Panc1 (cell line): ENCODE data around the gene HOXA2. TPM values are rescaled to one million over a fixed set of nuclear protein-coding genes. Genes with fewer than 3 reads are reported as not detected.

ENCODE experiments used
- ATAC-seq: fragments of 200-7000 bp; cut with Tn5 transposase; 2 replicates; pipeline ENCODE4 v1.9.1; 2020; ENCODE audit warnings: mild to moderate bottlenecking, moderate library complexity
- BruUV-seq: library from RNA; stranded (reverse); fragments of 400-500 nt; replicated peaks from 2 replicates; lab custom pipeline; 2021; lab: Mats Ljungman, UMichigan
- CTCF ChIA-PET: fragments of 300-600 bp; sonication (Branson Sonifier 250); formaldehyde crosslinking; loops from one replicate; lab custom pipeline; 2022; ENCODE audit warnings: antibody characterized with exemption; lab: Charles Lee
- POLR2A ChIA-PET: fragments of 300-600 bp; sonication (Branson Sonifier 250); formaldehyde crosslinking; loops from one replicate; lab custom pipeline; 2022; ENCODE audit warnings: antibody characterized with exemption; lab: Charles Lee
- DNase-seq: peaks from one replicate; pipeline ENCODE4 v3.0.0-alpha.2; 2010; ENCODE audit warnings: low read depth, low spot score
- H3K27ac ChIP-seq: 2 replicates; pipeline ENCODE4 v1.5.1; 2011; ENCODE audit warnings: mild to moderate bottlenecking, low read length, inconsistent platforms
- H3K27me3 ChIP-seq: fragments of 200-500 bp; sonication (Bioruptor generic); 2 replicates; pipeline ENCODE4 v1.6.0; 2014; ENCODE audit warnings: low read length, inconsistent platforms; ENCODE audit not compliant: control insufficient read depth, insufficient read depth
- H3K36me3 ChIP-seq: fragments of 200-500 bp; sonication (Bioruptor generic); 2 replicates; pipeline ENCODE4 v1.5.1; 2014; ENCODE audit warnings: inconsistent platforms, mild to moderate bottlenecking, low read length, moderate library complexity; ENCODE audit not compliant: control insufficient read depth, insufficient read depth
- H3K4me1 ChIP-seq: 2 replicates; pipeline ENCODE4 v1.5.1; 2011; ENCODE audit warnings: inconsistent platforms, mild to moderate bottlenecking, low read length, moderate library complexity; ENCODE audit not compliant: control insufficient read depth, insufficient read depth
- H3K4me3 ChIP-seq, 2 experiments: 2 replicates each; pipeline ENCODE4 v1.5.1; 2011 to 2012; ENCODE audit warnings: low read depth in 2 of 2, low read length in 2 of 2, mild to moderate bottlenecking in 2 of 2, inconsistent platforms in 1 of 2, moderate library complexity in 1 of 2
- H3K9me3 ChIP-seq: fragments of 200-500 bp; sonication (Bioruptor generic); 2 replicates; pipeline ENCODE4 v1.5.1; 2014; ENCODE audit warnings: low read depth, mild to moderate bottlenecking, inconsistent platforms, low read length, moderate library complexity; ENCODE audit not compliant: control insufficient read depth, insufficient read depth
- CTCF ChIP-seq: fragments of 450-650 bp; IDR thresholded peaks from 2 replicates; pipeline ENCODE4 v1.5.1; 2017; ENCODE audit warnings: mild to moderate bottlenecking
- POLR2AphosphoS5 ChIP-seq: IDR thresholded peaks from 2 replicates; pipeline ENCODE4 v1.6.1; 2012; ENCODE audit warnings: mild to moderate bottlenecking, low read depth, low read length, moderate library complexity
- REST ChIP-seq, 2 experiments: IDR thresholded peaks; 2 replicates each; pipeline ENCODE4 v1.6.1; 2011 to 2012; ENCODE audit warnings: low read depth in 2 of 2, control low read depth in 1 of 2, low read length in 1 of 2, mild to moderate bottlenecking in 1 of 2, moderate library complexity in 1 of 2; ENCODE audit not compliant: insufficient read depth in 1 of 2
- SIN3A ChIP-seq: IDR thresholded peaks from 2 replicates; pipeline ENCODE4 v1.6.1; 2012; ENCODE audit warnings: low read depth, mild to moderate bottlenecking, low read length, moderate library complexity, borderline replicate concordance; ENCODE audit not compliant: insufficient read depth
- TCF7L2 ChIP-seq: IDR thresholded peaks from 2 replicates; pipeline ENCODE4 v1.6.1; 2011; ENCODE audit warnings: mild to moderate bottlenecking, low read depth, low read length, inconsistent platforms
- in situ Hi-C: cut with HindIII; loops from 2 replicates; pipeline ENCODE4 v1.10.0; 2016; ENCODE audit warnings: low sequenced_read_pairs, low pct_unique_long_range_greater_than_20kb
- intact Hi-C: fragments of 100-400 bp; cut with micrococcal nuclease; formaldehyde crosslinking; loops from one replicate; pipeline ENCODE4 v1.10.0; 2022; ENCODE audit not compliant: unreplicated experiment
- total RNA-seq: library from RNA; stranded (reverse); gene quantifications from one replicate; pipeline ENCODE4 v1.2.1, GENCODE V29; 2021; ENCODE audit not compliant: unreplicated experiment

HOXA2 gene
- total RNA-seq, 1 experiment from 2014 or later: 2.9 TPM

GRCh38 chr7:27064159-27064558 lies 38.3 kb downstream of the HOXA2 start:
- Histone ChIP-seq H3K27ac (peak overlapping the region; percentile 32; the same call in 1 of the 2 replicates), H3K9me3 (no peaks in the 10 kb centered on the region), H3K4me1 (peaks cover 18% of the 10 kb centered on the region), H3K4me3 (no peak overlapping the region), H3K27me3 (no peaks in the 10 kb centered on the region), H3K36me3 (no peaks in the 10 kb centered on the region)
- intact Hi-C loops (no loop called here), in situ Hi-C loops (no loop called here)
- no TSS peak for BruUV-seq
- TF ChIP-seq TCF7L2 (no peak), REST (IDR thresholded peaks at IDR 0.05; ENCODE audit: insufficient read depth in 1 of 2, low read depth in 2 of 2, low read length in 1 of 2) (no peak), CTCF (no peak), SIN3A (no peak), POLR2AphosphoS5 (no peak)
- CTCF ChIA-PET: interaction anchor here (0.7 kb wide), 2 partner anchors 31 to 35 kb away, joined by 3 to 6 read pairs; no protein-coding TSS in a partner anchor
- DNase-seq (no peak), ATAC-seq (no peak)
- POLR2A ChIA-PET: interaction anchor here (0.6 kb wide), 1 partner anchor 23 kb away, joined by 4 read pairs; no protein-coding TSS in a partner anchor

DNA sequence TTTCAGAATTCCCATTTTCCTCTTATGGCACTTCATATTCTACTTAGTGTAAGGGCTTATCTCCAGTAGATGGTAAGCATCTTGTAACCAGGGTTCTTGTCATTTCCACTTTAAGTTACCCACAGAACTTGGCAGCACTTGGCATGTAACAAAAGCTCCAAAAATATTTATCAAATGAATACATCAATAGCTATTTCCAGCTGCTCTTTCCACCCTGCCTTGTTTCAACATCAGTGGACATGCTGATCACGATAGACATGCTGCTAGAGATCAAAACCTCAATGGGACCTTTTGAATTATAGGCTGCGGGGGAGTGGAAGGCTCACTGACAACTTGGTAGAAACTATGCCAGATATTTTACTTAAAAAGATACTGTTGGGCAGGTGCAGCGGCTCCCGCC lies 39.5 kb downstream of the HOXA2 start:
- H3K27me3 ChIP-seq: no peaks in the 10 kb centered on the region
- ATAC-seq: no peak
- no peaks in the 10 kb centered on the region for H3K36me3 ChIP-seq
- no TSS peak for BruUV-seq
- peaks cover 18% of the 10 kb centered on the region for H3K4me1 ChIP-seq
- ChIA-PET POLR2A (no interaction called here), CTCF (no interaction called here)
- H3K4me3 ChIP-seq: no peak overlapping the region
- no peak overlapping the region for H3K27ac ChIP-seq
- no peak for DNase-seq
- intact Hi-C loops (no loop called here), in situ Hi-C loops (no loop called here)
- H3K9me3 ChIP-seq: no peaks in the 10 kb centered on the region
- TF ChIP-seq CTCF (no peak), REST (IDR thresholded peaks at IDR 0.05; ENCODE audit: insufficient read depth in 1 of 2, low read depth in 2 of 2, low read length in 1 of 2) (no peak), TCF7L2 (no peak)
